Fibroblast of upper back skin (primary cell): ENCODE results near the gene WWOX.

Experiments used
- DNase-seq: peaks from one replicate; pipeline ENCODE4 v3.0.0-alpha.2; 2013

Gene WWOX

GRCh38 chr16:79171931-79172705 lies 1072.7 kb downstream of the WWOX start:
- no peak for DNase-seq

DNA sequence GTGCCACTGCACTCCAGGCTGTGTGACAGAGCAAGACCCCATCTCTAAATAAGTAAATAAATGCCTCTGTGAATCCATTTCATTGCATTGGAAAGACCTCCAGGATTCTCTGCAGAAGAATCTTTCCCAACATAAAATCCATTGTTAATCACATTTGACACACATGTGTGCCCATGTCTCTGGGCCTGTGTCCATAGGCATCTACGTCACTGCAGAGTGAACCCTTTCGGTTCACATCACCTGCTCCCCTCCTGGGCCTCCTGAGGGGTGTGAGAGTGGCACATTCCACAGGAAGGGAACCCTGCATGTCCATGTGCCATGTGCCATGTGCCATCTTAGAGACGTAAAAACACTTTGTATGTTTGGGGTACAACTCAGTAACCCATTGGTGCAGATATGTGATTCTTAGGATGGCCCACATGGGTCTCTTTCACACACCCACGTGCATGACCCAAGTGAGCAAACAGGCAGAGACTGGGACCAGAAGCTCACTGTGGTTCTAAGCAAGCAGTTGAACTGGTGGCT lies 1073.6 kb downstream of the WWOX start:
- DNase-seq, result no peak

DNA sequence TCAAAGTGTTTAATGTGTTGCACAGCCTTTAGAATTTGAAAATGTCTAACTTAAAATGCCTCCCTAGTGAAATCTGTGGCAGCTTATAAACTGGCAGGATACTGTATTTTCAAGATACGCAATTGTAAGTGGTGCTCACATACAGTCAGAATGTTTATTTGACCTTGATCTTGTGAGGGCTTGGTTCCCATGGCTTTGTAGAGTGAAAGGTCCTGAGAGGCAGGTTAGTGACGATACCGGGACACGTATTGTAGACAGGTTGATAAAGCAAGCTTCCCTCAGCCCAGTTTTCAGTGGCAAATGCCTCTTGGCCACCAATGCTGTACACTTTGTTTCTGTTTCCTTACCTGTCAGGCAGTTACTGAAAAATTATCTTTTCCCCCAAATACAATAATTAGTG lies 1074.5 kb downstream of the WWOX start:
- DNase-seq, result no peak

DNA sequence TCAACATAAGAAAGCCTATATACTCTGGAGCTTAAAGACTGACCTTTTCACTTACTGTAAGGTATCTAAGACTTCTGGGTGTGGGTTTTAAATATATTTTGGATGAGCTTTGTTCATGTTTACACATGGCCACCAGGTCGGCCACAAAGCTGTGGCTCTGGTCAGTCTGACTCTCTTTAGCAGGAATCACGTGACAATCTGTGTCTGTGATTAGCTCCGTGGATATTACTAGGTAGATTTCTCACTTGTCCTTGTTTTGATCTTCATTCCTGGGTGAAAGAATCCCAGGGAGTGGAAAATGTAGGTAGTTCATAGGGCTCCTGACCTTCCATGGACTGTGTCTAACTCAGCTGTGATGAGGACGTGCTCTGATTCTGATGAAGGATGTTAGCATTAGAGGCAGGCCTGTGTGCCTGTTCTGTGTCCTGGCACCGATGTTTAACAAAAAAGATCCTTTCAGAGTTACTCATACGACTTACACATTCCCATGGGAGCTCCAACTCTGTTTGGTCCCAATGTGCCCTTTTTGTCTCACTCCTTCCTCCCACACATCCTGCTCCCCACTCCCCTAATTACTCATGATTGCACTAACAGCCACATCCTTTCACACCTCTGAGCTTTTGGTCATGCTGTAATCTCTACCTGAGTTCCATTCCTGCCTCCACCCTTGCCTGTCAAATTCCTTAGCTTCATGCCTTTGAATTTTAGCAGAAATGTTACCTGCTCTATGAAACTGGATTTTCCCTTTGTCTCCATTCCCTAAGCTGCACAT lies 1076.0 kb downstream of the WWOX start:
- DNase-seq, result no peak

GRCh38 chr16:79177018-79177417 lies 1077.6 kb downstream of the WWOX start:
- no peak for DNase-seq

GRCh38 chr16:79181419-79181818 lies 1082.0 kb downstream of the WWOX start:
- no peak for DNase-seq

DNA sequence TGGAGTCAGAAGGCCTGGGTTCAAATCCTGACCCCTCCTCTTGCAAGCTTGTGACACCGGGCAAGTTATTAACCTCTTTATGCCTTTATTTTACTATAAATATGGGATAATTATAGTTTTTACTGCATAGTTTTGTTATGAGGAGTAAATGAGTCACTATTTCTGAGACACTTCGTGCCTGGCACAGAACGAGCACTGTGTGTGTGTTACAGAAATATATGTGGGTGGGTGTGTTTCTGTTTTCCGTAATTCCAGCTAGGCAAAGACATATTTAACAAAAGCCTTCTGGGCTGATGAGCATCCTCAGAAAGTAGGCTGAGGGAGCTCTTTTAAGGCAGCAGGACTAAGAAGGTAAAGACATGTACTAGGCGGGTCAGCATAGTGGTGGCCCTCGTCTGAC lies 1083.2 kb downstream of the WWOX start:
- peak; percentile 21 for DNase-seq

DNA sequence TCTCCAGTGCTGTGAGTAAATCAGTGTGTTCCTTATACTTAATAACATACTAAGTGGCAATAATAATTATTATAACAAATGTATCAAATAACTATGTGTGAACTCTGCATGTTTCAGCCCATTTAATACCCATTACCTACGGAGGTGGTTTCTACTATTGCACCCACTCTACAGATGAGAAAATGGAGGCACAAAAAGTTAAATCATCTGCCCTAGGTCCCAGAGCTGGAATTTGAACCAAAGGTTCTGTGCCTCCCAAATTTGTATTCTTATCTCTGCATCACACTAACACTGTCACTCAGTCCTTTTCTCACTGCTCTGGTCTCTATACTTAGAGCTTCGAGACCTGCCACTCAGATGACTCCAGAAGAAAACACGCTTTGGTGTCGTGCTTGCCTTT lies 1084.1 kb downstream of the WWOX start:
- DNase-seq, result no peak

DNA sequence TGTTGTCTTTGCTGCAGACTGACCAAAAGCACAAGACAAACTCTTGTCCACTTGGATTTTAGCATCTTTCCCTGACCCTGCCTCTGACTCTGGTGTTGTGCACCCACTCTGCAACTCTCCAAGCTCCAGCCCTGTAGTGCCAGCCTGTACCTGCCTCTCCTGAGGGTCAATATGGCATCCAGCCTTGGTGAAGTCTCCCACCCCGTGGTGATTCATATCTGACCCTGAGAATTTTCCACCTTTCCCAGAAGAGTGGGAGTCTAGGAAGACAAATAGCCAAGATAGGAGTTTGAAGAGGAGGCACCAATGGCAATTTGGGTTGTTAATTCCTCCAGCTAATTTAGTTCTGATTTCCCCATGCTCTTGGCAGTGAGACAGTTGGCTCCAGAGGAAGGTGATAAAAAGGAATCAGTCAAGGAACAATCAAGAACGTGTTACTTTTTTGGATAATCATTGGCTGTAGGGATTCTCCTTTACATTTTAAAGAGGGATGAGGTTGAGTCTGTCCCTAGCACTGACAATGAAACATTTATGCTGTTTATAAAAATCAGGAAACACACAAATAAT lies 1085.1 kb downstream of the WWOX start:
- no peak for DNase-seq

DNA sequence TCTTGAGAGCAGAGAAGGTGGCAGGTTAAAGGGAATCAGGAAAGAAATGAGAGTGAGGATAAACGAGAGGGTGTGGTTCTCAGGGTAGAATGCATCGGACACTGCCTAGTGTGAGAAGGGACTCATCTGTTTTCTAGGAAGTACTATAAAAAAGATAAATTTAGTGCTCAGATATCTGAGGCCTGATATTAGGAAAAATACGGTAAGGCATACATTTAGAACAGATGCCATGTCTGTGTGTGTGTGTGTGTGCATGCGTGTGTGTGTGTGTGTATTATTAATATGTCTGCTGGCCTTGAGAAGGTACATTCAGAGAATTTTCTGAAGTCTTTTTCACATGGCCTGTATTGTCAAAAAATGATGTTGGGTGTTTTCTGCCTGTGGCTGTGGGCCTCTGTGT lies 1086.3 kb downstream of the WWOX start:
- no peak for DNase-seq

GRCh38 chr16:79186196-79186595 lies 1086.7 kb downstream of the WWOX start:
- no peak for DNase-seq

- no peak for DNase-seq
These were observed 1088.8 kb downstream of the WWOX start for GRCh38 chr16:79188115-79188738.

GRCh38 chr16:79188739-79189122 lies 1089.3 kb downstream of the WWOX start:
- no peak for DNase-seq

DNA sequence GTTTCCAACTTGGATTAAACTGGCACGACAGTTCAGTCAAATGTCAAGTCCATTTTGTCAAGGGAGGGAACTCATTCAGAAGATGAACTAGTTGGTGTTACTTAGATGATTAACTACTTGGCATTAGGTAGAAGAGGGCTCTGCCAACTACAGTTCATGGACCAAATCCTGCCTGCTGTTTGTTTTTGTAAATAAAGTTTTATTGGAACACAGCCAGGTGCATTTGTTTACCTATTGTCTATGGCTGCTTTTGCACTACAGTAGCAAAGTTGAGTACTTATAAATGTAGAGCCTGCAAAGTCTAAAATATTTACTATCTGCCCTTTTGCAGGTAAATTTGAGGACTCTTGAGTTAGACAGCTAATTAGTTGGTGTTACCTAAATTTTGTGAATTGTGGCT lies 1091.1 kb downstream of the WWOX start:
- DNase-seq, result no peak

DNA sequence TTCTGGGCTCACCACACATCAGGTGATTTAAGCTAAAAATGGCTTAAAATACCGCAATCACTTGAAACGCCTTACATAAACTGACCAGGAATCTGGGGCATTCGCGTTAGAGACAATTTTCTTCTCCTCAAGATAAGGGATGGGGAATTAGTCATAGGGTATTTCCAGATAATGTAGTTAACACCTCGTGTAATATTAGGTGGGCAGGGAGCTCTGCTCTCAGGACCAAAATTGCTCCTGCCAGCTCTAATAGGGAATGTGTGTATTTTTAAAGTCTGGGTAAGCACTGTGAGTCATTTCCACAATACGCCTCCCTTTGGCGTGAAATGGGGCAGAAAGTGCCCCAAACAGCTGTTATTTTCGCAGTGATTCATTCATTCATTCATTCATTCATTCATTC lies 1092.5 kb downstream of the WWOX start:
- no peak for DNase-seq

- DNase-seq, result no peak
These were observed 1093.5 kb downstream of the WWOX start for GRCh38 chr16:79192904-79193303.

DNA sequence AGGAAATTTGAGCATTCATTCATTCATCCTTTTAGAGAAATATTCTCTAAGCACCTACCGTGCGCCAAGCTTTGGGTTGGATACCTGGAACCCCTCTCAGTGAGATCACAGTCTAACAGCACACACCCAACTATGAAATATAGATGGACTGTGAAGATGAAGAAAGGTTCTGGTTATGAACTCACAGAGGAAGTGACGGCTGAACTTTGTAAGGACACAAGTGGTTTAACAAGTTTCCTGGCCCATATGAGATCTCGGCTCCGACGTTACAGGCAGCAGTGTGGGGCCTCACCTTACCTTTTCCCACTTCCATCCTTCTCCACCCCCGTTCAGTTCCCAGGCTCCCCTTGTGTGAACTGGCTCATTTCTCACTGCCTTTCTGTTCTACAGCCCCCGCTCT lies 1094.8 kb downstream of the WWOX start:
- DNase-seq, result no peak

DNA sequence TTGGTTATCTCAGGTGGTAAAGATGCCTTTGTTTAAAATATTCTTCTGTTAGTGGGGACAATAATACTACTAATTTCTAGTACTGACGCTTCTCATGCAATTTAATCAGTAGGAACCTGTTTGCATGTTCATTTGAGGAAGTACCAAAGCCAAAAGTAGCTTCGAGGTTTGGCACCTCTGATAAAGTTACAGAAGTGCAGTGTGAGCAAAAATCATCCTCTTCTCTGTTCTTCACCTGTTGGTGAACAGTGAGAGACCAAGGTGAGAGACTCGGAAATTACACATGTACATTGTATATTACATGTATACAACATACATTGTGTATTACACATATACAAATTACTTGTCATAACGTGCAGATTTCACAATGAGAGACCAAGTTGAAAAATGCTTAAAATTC lies 1096.5 kb downstream of the WWOX start:
- DNase-seq, result no peak

- DNase-seq, result no peak
These were observed 1102.0 kb downstream of the WWOX start for GRCh38 chr16:79201436-79201835.

DNA sequence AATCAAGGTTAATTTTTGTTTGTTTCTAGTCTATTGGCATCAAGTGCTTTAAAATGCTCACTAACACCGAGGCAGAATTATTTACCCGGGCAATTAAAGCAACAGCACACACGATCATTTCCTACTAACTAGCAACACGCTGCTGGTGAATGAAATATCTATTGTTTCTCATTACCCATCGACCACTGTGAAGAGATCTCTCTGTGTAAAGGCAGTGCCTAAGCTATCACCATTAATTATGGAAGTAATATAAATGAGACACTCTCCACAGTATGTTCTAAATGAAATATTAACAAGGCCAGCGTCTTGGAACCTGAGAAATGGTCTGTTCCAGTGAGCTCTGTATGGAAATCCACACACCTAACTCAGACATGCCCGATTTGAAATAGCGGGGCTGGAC lies 1103.5 kb downstream of the WWOX start:
- DNase-seq, result no peak

GRCh38 chr16:79204486-79204885 lies 1105.0 kb downstream of the WWOX start:
- no peak for DNase-seq

GRCh38 chr16:79206889-79207288 lies 1107.4 kb downstream of the WWOX start:
- no peak for DNase-seq

GRCh38 chr16:79209308-79209707 lies 1109.9 kb downstream of the WWOX start:
- no peak for DNase-seq

GRCh38 chr16:79210607-79211006 lies 1111.2 kb downstream of the WWOX start:
- DNase-seq, result no peak
